ENCODE results near the gene HOXC6.

GRCh38 chr12:54007538-54008259 lies 20.5 kb upstream of the HOXC6 start:
- TF ChIP-seq, protein P1, sequence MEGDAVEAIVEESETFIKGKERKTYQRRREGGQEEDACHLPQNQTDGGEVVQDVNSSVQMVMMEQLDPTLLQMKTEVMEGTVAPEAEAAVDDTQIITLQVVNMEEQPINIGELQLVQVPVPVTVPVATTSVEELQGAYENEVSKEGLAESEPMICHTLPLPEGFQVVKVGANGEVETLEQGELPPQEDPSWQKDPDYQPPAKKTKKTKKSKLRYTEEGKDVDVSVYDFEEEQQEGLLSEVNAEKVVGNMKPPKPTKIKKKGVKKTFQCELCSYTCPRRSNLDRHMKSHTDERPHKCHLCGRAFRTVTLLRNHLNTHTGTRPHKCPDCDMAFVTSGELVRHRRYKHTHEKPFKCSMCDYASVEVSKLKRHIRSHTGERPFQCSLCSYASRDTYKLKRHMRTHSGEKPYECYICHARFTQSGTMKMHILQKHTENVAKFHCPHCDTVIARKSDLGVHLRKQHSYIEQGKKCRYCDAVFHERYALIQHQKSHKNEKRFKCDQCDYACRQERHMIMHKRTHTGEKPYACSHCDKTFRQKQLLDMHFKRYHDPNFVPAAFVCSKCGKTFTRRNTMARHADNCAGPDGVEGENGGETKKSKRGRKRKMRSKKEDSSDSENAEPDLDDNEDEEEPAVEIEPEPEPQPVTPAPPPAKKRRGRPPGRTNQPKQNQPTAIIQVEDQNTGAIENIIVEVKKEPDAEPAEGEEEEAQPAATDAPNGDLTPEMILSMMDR (IDR thresholded peaks at IDR 0.05), result no peak
- TF ChIP-seq EZH2 (IDR thresholded peaks at IDR 0.05), result peak; percentile 47
